ENCODE data around the gene SMAD7. TPM values are rescaled to one million over a fixed set of nuclear protein-coding genes. Genes with fewer than 3 reads are reported as not detected.

SMAD7 gene
- total RNA-seq, 2 experiments from 2014 or later = 13.6 to 14.4 TPM

DNA sequence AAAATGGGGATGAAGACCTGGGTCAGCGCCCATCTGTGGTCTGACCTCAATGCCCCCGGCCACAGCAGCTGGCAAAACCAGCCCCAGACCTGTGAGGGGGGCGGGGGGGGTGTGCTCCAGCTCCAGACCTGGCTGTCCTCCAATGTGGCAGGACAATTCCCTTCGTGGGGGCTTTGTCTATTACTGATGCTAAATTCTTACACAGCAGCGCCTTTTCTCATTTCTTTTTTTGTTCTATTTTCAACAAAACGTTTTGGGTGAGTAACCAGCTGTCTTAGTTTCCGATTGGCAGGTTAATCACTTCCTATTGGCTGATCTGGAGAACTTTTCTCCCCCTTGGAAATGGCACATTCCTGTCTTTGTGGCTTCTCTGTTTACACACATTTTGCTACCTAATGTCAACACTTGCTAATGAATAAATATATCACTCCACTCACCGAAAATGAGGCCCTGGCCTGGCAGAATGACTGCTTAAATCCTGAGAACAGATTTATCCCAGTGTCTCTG, 4.4 kb downstream of the SMAD7 start:
- ChIA-PET CTCF (interaction anchor here (1.1 to 2.7 kb wide), 3 partner anchors 15 to 169 kb away, joined by 3 to 13 read pairs (median 6); no protein-coding TSS in a partner anchor), POLR2A (interaction anchor here (0.7 kb wide), 1 partner anchor 78 kb away, joined by 3 read pairs; no protein-coding TSS in a partner anchor)
- no peaks in the 10 kb centered on the region for H3K9me3 Mint-ChIP-seq
- H3K27ac Mint-ChIP-seq = no peak overlapping the region
- no peak overlapping the region for H3K4me3 Mint-ChIP-seq
- DNase-seq = no peak
- intact Hi-C loops (cut with micrococcal nuclease) = loop anchor here (10.0 kb wide), 2 partner anchors 538 to 868 kb away; partner anchors contain the start of genes ACAA2 and C18orf32
- peaks cover 66% of the 10 kb centered on the region for H3K4me1 Mint-ChIP-seq (ENCODE audit: low read depth)
- H3K36me3 Mint-ChIP-seq = peaks cover 38% of the 10 kb centered on the region
- no peaks in the 10 kb centered on the region for H3K27me3 Mint-ChIP-seq

DNA sequence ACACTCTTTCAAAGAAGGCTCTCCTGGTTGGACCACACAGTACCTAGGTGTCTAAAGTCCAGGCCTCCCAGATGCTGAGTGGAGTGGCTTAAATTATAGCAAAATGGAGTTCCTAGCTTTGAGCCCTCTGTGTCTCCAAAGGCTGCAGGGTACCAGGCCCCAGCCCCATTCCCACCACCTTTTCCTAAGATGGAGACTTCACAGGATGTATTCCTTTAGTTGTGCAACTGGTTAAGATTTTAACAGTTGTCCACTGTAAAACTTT, 4.9 kb downstream of the SMAD7 start:
- Mint-ChIP-seq H3K27ac (no peak overlapping the region), H3K9me3 (no peaks in the 10 kb centered on the region), H3K27me3 (no peaks in the 10 kb centered on the region), H3K4me1 (ENCODE audit: low read depth) (peaks cover 71% of the 10 kb centered on the region), H3K36me3 (peaks cover 38% of the 10 kb centered on the region), H3K4me3 (no peak overlapping the region)
- DNase-seq = no peak
- ChIA-PET CTCF (interaction anchor here (0.8 kb wide), 1 partner anchor 26 kb away, joined by 3 read pairs; no protein-coding TSS in a partner anchor), POLR2A (no interaction called here)
- intact Hi-C loops (cut with micrococcal nuclease) = loop anchor here (10.0 kb wide), 2 partner anchors 539 to 869 kb away; partner anchors contain the start of genes ACAA2 and C18orf32

- Mint-ChIP-seq H3K27ac (no peak overlapping the region), H3K27me3 (no peaks in the 10 kb centered on the region), H3K4me3 (no peak overlapping the region), H3K9me3 (no peaks in the 10 kb centered on the region), H3K4me1 (ENCODE audit: low read depth) (peaks cover 81% of the 10 kb centered on the region), H3K36me3 (peaks cover 36% of the 10 kb centered on the region)
- DNase-seq = no peak
- intact Hi-C loops (cut with micrococcal nuclease) = loop anchor here (10.0 kb wide), 2 partner anchors 540 to 870 kb away; partner anchors contain the start of genes ACAA2 and C18orf32
- CTCF ChIA-PET = interaction anchor here (0.7 to 1.2 kb wide), 2 partner anchors 168 to 170 kb away, joined by 3 read pairs; no protein-coding TSS in a partner anchor
- POLR2A ChIA-PET = interaction anchor here (0.9 to 1.0 kb wide), 2 partner anchors 12 to 104 kb away, joined by 3 to 8 read pairs; no protein-coding TSS in a partner anchor
These were observed 6.1 kb downstream of the SMAD7 start for GRCh38 chr18:48944634-48945033.

- DNase-seq = no peak
- Mint-ChIP-seq H3K27me3 (no peaks in the 10 kb centered on the region), H3K9me3 (no peaks in the 10 kb centered on the region), H3K4me1 (ENCODE audit: low read depth) (peaks cover 87% of the 10 kb centered on the region), H3K4me3 (no peak overlapping the region), H3K27ac (no peak overlapping the region), H3K36me3 (peaks cover 36% of the 10 kb centered on the region)
- ChIA-PET POLR2A (interaction anchor here (0.9 to 1.0 kb wide), 2 partner anchors 11 to 103 kb away, joined by 3 to 8 read pairs; no protein-coding TSS in a partner anchor), CTCF (interaction anchor here (1.1 to 1.2 kb wide), 2 partner anchors 167 to 266 kb away, joined by 3 read pairs; no protein-coding TSS in a partner anchor)
- intact Hi-C loops (cut with micrococcal nuclease) = loop anchor here (10.0 kb wide), 2 partner anchors 541 to 871 kb away; partner anchors contain the start of genes ACAA2 and C18orf32
These were observed 6.8 kb downstream of the SMAD7 start for GRCh38 chr18:48943736-48944527.

DNA sequence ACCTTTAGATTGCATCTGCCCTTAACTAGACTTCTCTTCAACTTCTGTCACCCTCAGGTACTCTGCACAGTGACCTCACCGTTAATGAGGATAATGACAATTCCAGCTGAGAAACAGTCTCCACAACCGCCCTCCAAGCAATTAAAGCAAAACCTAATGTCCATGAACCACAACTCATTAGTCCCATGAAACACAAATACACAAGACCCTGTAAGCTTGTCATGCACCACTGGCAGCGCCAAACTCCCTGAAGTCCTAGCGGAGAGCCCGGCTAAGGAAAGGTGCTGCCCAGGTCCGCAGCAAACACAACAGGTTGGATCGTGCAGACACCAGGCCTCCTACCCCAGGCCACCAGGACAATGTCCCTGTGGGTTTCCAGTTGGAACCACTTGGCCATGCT, 7.4 kb downstream of the SMAD7 start:
- intact Hi-C loops (cut with micrococcal nuclease) = loop anchor here (10.0 kb wide), 2 partner anchors 541 to 871 kb away; partner anchors contain the start of genes ACAA2 and C18orf32
- DNase-seq = no peak
- Mint-ChIP-seq H3K4me3 (no peak overlapping the region), H3K27me3 (no peaks in the 10 kb centered on the region), H3K9me3 (no peaks in the 10 kb centered on the region), H3K36me3 (peaks cover 36% of the 10 kb centered on the region), H3K27ac (no peak overlapping the region), H3K4me1 (ENCODE audit: low read depth) (peaks cover 93% of the 10 kb centered on the region)
- ChIA-PET POLR2A (no interaction called here), CTCF (interaction anchor here (1.1 kb wide), 1 partner anchor 266 kb away, joined by 3 read pairs; no protein-coding TSS in a partner anchor)

- Mint-ChIP-seq H3K4me1 (ENCODE audit: low read depth) (peaks cover 94% of the 10 kb centered on the region), H3K36me3 (peaks cover 30% of the 10 kb centered on the region), H3K4me3 (no peak overlapping the region), H3K27me3 (no peaks in the 10 kb centered on the region), H3K9me3 (no peaks in the 10 kb centered on the region), H3K27ac (no peak overlapping the region)
- intact Hi-C loops (cut with micrococcal nuclease) = loop anchor here (10.0 kb wide), 2 partner anchors 542 to 872 kb away; partner anchors contain the start of genes ACAA2 and C18orf32
- DNase-seq = no peak
- ChIA-PET CTCF (interaction anchor here (2.0 kb wide), 1 partner anchor 9 kb away, joined by 7 read pairs; no protein-coding TSS in a partner anchor), POLR2A (interaction anchor here (2.9 kb wide), 1 partner anchor 9 kb away, joined by 19 read pairs; the partner anchor contains the start of gene SMAD7)
These were observed 8.1 kb downstream of the SMAD7 start for GRCh38 chr18:48942554-48943261.

- POLR2A ChIA-PET = interaction anchor here (2.9 kb wide), 1 partner anchor 10 kb away, joined by 19 read pairs; the partner anchor contains the start of gene SMAD7
- CTCF ChIA-PET = interaction anchor here (2.0 kb wide), 1 partner anchor 10 kb away, joined by 7 read pairs; no protein-coding TSS in a partner anchor
- Mint-ChIP-seq H3K4me1 (ENCODE audit: low read depth) (peaks cover 91% of the 10 kb centered on the region), H3K4me3 (no peak overlapping the region), H3K27ac (no peak overlapping the region), H3K27me3 (no peaks in the 10 kb centered on the region), H3K9me3 (no peaks in the 10 kb centered on the region), H3K36me3 (peaks cover 24% of the 10 kb centered on the region)
- DNase-seq = no peak
- intact Hi-C loops (cut with micrococcal nuclease) = loop anchor here (10.0 kb wide), 2 partner anchors 543 to 873 kb away; partner anchors contain the start of genes ACAA2 and C18orf32
These were observed 8.7 kb downstream of the SMAD7 start for GRCh38 chr18:48942086-48942485.

- Mint-ChIP-seq H3K9me3 (no peaks in the 10 kb centered on the region), H3K27ac (peak overlapping the region; percentile 82), H3K27me3 (no peaks in the 10 kb centered on the region), H3K4me3 (peak overlapping the region; percentile 8), H3K4me1 (ENCODE audit: low read depth) (peaks cover 89% of the 10 kb centered on the region), H3K36me3 (peaks cover 22% of the 10 kb centered on the region)
- ChIA-PET CTCF (interaction anchor here (2.0 kb wide), 1 partner anchor 10 kb away, joined by 7 read pairs; no protein-coding TSS in a partner anchor), POLR2A (interaction anchor here (0.6 to 2.9 kb wide), 2 partner anchors 10 to 73 kb away, joined by 3 to 19 read pairs; partner anchors contain the start of gene SMAD7)
- no peak for DNase-seq
- intact Hi-C loops (cut with micrococcal nuclease) = loop anchor here (10.0 kb wide), 2 partner anchors 543 to 873 kb away; partner anchors contain the start of genes ACAA2 and C18orf32
These were observed 9.1 kb downstream of the SMAD7 start for GRCh38 chr18:48941672-48942071.

- intact Hi-C loops (cut with micrococcal nuclease) = loop anchor here (1.0 to 10.0 kb wide), 5 partner anchors 8 to 874 kb away; partner anchors contain the start of genes ACAA2 and C18orf32
- H3K4me1 Mint-ChIP-seq (ENCODE audit: low read depth) = peaks cover 88% of the 10 kb centered on the region
- peaks cover 20% of the 10 kb centered on the region for H3K36me3 Mint-ChIP-seq
- POLR2A ChIA-PET = interaction anchor here (0.6 to 2.9 kb wide), 3 partner anchors 9 to 72 kb away, joined by 3 to 19 read pairs (median 4); partner anchors contain the start of gene SMAD7
- no peaks in the 10 kb centered on the region for H3K27me3 Mint-ChIP-seq
- CTCF ChIA-PET = interaction anchor here (0.7 to 2.0 kb wide), 2 partner anchors 9 to 11 kb away, joined by 3 to 7 read pairs; no protein-coding TSS in a partner anchor
- peak; percentile 82 for DNase-seq
- no peaks in the 10 kb centered on the region for H3K9me3 Mint-ChIP-seq
- H3K27ac Mint-ChIP-seq = peak overlapping the region; percentile 82
- H3K4me3 Mint-ChIP-seq = peak overlapping the region; percentile 60
These were observed 9.7 kb downstream of the SMAD7 start for GRCh38 chr18:48940854-48941611.

GRCh38 chr18:48939205-48940097, 11.3 kb downstream of the SMAD7 start:
- no peak for DNase-seq
- H3K27ac Mint-ChIP-seq = peak overlapping the region; percentile 82
- peaks cover 12% of the 10 kb centered on the region for H3K36me3 Mint-ChIP-seq
- H3K4me3 Mint-ChIP-seq = peak overlapping the region; percentile 25
- ChIA-PET POLR2A (interaction anchor here (2.9 kb wide), 1 partner anchor 12 kb away, joined by 19 read pairs; the partner anchor contains the start of gene SMAD7), CTCF (no interaction called here)
- intact Hi-C loops (cut with micrococcal nuclease) = loop anchor here (1.0 to 10.0 kb wide), 7 partner anchors 7 to 1345 kb away; partner anchors contain the start of genes ACAA2, C18orf32, CXXC1 and MBD1
- H3K4me1 Mint-ChIP-seq (ENCODE audit: low read depth) = peaks cover 86% of the 10 kb centered on the region
- H3K27me3 Mint-ChIP-seq = no peaks in the 10 kb centered on the region
- H3K9me3 Mint-ChIP-seq = no peaks in the 10 kb centered on the region

All from activated CD4-positive, alpha-beta memory T cell treated with anti-CD3 and anti-CD28 coated beads for 36 hours (primary cell).